Vagina (tissue), 2 donors: Measurements from ENCODE around the gene KBTBD12. TPM values are rescaled to one million over a fixed set of nuclear protein-coding genes. Genes with fewer than 3 reads are reported as not detected.
"Not testable (repeated sequence)": the region's sequence is repeated elsewhere in the genome, so short reads cannot be mapped to it uniquely, and the experiment has no call there.

ENCODE experiments used
- DNase-seq, 2 donors: peaks; one replicate each; pipeline ENCODE4 v3.0.0-alpha.2; 2017; ENCODE audit errors: extremely low spot score in 2 of 2
- H3K27ac ChIP-seq: fragments of 200-600 bp; sonication (generic); one replicate; pipeline ENCODE4 v1.5.1; 2019
- H3K27me3 ChIP-seq: fragments of 200-600 bp; sonication (generic); one replicate; pipeline ENCODE4 v1.5.1; 2019
- H3K36me3 ChIP-seq, 2 donors: fragments of 200-600 bp; sonication (generic); one replicate each; pipeline ENCODE4 v1.5.1; 2017 to 2019
- H3K4me1 ChIP-seq: fragments of 200-600 bp; sonication (generic); one replicate; pipeline ENCODE4 v1.5.1; 2019
- H3K4me3 ChIP-seq, 2 donors: fragments of 200-600 bp; sonication (generic); 1 replicate in 1 of 2; 2 replicates in 1 of 2; pipeline ENCODE4 v1.5.1; 2016 to 2019
- H3K9me3 ChIP-seq: fragments of 200-600 bp; sonication (generic); one replicate; pipeline ENCODE4 v1.5.1; 2019
- POLR2A ChIP-seq, 2 donors: fragments of 450-650 bp; IDR thresholded peaks; one replicate each; pipeline ENCODE4 v1.6.1; 2017; ENCODE audit warnings: antibody characterized with exemption in 2 of 2, mild to moderate bottlenecking in 2 of 2, moderate library complexity in 2 of 2
- POLR2AphosphoS5 ChIP-seq, 2 donors: sonication (generic); formaldehyde crosslinking; IDR thresholded peaks; one replicate each; pipeline ENCODE4 v1.9.0; 2017; ENCODE audit warnings: antibody characterized with exemption in 2 of 2, mild to moderate bottlenecking in 2 of 2, low read depth in 1 of 2; ENCODE audit not compliant: insufficient read depth in 1 of 2
- intact Hi-C: fragments of 100-400 bp; cut with DNase I; formaldehyde crosslinking; loops from one replicate; pipeline ENCODE4 v1.15.1; 2023
- total RNA-seq: library from RNA; depleted of rRNA; stranded (reverse); fragments of >200 nt; gene quantifications from one replicate; pipeline ENCODE4 v1.2.3, GENCODE V29; 2016
- TF ChIP-seq, protein P1 (sequence below), 3 experiments: fragments of 450-650 bp in 2 of 3; fragments of 200-600 bp in 1 of 3; sonication (generic) in 1 of 3; IDR thresholded peaks; one replicate each; pipeline ENCODE4 v1.5.1; 2017 to 2019; ENCODE audit warnings: antibody characterized with exemption in 3 of 3, mild to moderate bottlenecking in 2 of 3, moderate library complexity in 2 of 3

KBTBD12 gene
- total RNA-seq, 1 donor from 2014 or later, result not detected

DNA sequence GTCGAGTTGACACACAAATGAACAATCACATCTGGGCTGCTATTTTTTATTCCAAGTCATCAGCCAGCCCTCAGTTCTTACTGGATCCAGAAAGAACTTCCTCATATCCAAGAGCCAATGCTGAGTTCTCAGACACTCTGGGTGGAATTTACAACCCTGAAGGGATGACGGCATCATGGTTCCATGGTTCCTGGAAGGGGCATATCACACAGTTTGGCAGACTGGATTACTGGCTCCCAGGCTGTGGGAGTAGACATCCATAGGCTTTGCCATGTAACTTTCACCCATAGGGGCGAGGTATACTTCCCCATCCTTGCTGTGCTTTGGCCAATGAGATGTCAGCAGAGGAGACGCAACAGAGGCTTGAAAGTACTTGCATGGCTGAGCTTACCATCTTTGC lies 26.9 kb upstream of the KBTBD12 start:
- no peak overlapping the region for H3K27ac ChIP-seq
- no peaks in the 10 kb centered on the region for H3K27me3 ChIP-seq
- TF ChIP-seq POLR2A (IDR thresholded peaks at IDR 0.05), result no peak
- TF ChIP-seq POLR2AphosphoS5 (IDR thresholded peaks at IDR 0.05; ENCODE audit: insufficient read depth in 1 of 2, low read depth in 1 of 2), result no peak
- TF ChIP-seq, protein P1, sequence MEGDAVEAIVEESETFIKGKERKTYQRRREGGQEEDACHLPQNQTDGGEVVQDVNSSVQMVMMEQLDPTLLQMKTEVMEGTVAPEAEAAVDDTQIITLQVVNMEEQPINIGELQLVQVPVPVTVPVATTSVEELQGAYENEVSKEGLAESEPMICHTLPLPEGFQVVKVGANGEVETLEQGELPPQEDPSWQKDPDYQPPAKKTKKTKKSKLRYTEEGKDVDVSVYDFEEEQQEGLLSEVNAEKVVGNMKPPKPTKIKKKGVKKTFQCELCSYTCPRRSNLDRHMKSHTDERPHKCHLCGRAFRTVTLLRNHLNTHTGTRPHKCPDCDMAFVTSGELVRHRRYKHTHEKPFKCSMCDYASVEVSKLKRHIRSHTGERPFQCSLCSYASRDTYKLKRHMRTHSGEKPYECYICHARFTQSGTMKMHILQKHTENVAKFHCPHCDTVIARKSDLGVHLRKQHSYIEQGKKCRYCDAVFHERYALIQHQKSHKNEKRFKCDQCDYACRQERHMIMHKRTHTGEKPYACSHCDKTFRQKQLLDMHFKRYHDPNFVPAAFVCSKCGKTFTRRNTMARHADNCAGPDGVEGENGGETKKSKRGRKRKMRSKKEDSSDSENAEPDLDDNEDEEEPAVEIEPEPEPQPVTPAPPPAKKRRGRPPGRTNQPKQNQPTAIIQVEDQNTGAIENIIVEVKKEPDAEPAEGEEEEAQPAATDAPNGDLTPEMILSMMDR (IDR thresholded peaks at IDR 0.05), result no peak

DNA sequence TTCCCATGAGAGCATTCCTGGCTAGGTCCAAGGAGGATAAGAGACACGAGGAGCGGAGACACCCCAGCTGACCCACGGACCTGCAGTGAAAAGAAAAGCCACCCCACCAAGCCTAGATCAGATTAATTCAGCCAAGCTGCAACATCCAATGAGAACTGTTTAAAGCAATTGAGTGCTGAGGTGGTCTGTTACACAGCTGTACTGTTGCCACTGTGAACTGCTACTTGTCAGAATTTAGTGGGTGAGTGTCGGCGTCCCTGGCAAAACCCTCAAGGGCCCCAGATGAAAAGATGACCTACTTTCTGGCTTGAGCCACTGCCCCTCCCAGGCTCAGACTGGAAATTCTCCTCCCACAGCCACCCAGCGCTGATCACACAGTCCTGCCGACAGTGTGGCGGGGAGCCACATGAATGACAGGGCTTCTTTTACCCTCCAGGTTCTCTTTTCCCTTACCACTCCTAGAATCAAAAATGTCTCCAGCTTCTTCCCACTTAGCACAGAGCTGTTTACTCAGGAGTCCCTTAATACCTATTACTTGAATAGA lies 26.4 kb upstream of the KBTBD12 start:
- Histone ChIP-seq H3K27me3 (no peaks in the 10 kb centered on the region), H3K27ac (peak overlapping the region; percentile 61), H3K4me3 (no peak overlapping the region), H3K9me3 (peaks cover 5% of the 10 kb centered on the region), H3K36me3 (no peaks in the 10 kb centered on the region), H3K4me1 (peaks cover 21% of the 10 kb centered on the region)
- DNase-seq, result no peak
- intact Hi-C loops, result no loop called here
- TF ChIP-seq, protein P1 (IDR thresholded peaks at IDR 0.05), result no peak
- TF ChIP-seq POLR2AphosphoS5 (IDR thresholded peaks at IDR 0.05; ENCODE audit: insufficient read depth in 1 of 2, low read depth in 1 of 2) (no peak), POLR2A (IDR thresholded peaks at IDR 0.05) (no peak)

More for the DNA sequence above, 26.9 kb upstream of the KBTBD12 start:
- Histone ChIP-seq H3K4me1 (peaks cover 21% of the 10 kb centered on the region), H3K9me3 (peaks cover 5% of the 10 kb centered on the region), H3K4me3 (no peak overlapping the region), H3K36me3 (no peaks in the 10 kb centered on the region)
- no peak for DNase-seq
- intact Hi-C loops, result no loop called here

DNA sequence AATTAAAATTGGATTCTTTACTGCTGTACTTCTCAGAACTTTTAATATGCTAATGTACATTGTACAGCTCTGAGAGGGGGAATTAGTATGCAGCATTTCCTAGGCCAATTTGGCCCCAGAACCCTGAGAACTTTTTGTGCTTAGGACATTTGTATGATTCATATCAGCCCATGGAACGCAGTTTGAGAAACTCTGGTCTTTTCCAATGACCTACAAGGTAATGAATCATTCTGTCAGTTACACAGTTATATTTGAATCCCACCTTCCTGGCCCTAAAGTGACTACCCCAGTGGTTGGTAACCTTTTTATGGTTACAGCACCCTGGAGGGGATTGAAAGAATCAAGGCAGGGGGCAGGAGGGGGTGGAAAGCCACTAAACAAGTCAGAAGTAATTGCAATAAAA lies 25.6 kb upstream of the KBTBD12 start:
- TF ChIP-seq, protein P1 (IDR thresholded peaks at IDR 0.05), result no peak
- peak in 1 of 2 donors; percentile 82 for TF ChIP-seq POLR2AphosphoS5 (IDR thresholded peaks at IDR 0.05; ENCODE audit: insufficient read depth in 1 of 2, low read depth in 1 of 2)
- intact Hi-C loops, result no loop called here
- Histone ChIP-seq H3K4me3 (no peak overlapping the region), H3K27ac (peak overlapping the region; percentile 61), H3K27me3 (no peaks in the 10 kb centered on the region), H3K9me3 (peaks cover 5% of the 10 kb centered on the region), H3K36me3 (no peaks in the 10 kb centered on the region), H3K4me1 (peaks cover 21% of the 10 kb centered on the region)
- no peak for DNase-seq

DNA sequence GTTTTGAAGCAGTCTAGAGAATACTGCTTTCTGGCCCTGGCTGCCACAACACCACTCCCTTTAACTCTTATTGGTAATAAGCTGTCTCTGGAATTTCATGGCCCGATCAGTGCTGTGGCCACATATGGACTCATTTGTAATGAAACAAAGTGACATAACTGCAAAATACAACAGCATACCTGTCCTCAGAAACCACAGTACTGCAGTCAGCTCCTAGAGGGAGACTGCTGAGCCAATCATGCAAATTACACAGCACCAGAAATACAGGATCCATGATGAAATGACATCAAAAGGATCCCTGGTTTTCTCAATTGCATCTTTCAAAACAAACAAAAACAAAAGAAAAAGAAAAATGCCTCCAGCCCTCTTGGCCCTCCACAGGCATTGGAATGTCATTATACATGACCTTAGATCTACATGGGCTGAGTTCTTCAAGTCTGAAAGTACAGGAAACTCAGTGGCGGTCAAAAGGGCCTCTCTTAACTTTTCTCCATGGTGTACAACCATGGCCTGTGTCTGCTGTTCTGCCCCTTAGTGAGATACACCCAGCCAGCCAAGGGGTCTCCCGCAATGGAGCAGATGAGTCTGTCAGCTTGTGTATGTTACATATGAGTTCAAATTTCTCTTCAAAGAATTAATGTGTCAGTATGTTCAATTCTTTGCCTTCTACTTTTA lies 24.9 kb upstream of the KBTBD12 start:
- DNase-seq, result no peak
- H3K4me3 ChIP-seq, result no peak overlapping the region
- intact Hi-C loops, result no loop called here
- TF ChIP-seq POLR2AphosphoS5 (IDR thresholded peaks at IDR 0.05; ENCODE audit: insufficient read depth in 1 of 2, low read depth in 1 of 2) (no peak), POLR2A (IDR thresholded peaks at IDR 0.05) (no peak)
- TF ChIP-seq, protein P1 (IDR thresholded peaks at IDR 0.05), result no peak
- peak overlapping the region; percentile 61 for H3K27ac ChIP-seq
- H3K27me3 ChIP-seq, result no peaks in the 10 kb centered on the region
- peaks cover 5% of the 10 kb centered on the region for H3K9me3 ChIP-seq
- H3K36me3 ChIP-seq, result no peaks in the 10 kb centered on the region
- peaks cover 21% of the 10 kb centered on the region for H3K4me1 ChIP-seq

DNA sequence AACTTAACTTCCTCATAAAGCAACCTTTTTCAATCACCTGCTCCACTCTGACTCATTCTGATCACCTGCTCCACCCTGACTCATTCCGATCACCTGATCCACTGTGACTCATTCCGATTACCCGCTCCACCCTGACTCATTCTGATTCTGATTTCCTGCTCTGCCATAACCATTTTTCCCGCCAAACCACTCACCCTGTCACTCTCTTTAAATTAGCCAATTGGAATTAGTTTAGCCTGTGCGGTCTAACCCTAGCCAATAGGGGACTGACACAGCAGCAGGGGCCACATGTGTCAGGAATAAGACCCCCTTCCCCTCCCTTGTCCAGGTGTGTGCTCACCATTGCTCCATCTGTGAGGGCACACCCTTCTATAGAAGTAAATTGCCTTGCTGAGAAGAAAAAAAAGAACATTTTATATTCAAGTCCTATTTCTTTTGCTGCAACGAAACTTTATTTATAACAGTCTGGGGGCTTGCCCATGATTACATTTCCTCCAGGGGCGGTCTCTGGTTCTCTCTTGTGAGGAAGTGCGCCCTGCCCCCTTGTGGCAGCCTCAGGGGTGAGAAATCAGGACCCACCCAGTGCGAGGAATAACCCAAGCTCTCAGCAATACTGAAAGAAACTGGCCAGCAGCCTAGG lies 24.3 kb upstream of the KBTBD12 start:
- H3K27me3 ChIP-seq, intact Hi-C loops, DNase-seq, H3K9me3 ChIP-seq, H3K36me3 ChIP-seq, H3K4me3 ChIP-seq: not testable (repeated sequence)
- H3K27ac ChIP-seq, result peak overlapping the region; percentile 61
- peak in 1 of 2 donors; percentile 48 for TF ChIP-seq POLR2AphosphoS5 (IDR thresholded peaks at IDR 0.05; ENCODE audit: insufficient read depth in 1 of 2, low read depth in 1 of 2)
- peaks cover 21% of the 10 kb centered on the region for H3K4me1 ChIP-seq
